Colonic mucosa (tissue), 4 donors: ENCODE data around the gene NCOA3. TPM values are rescaled to one million over a fixed set of nuclear protein-coding genes. Genes with fewer than 3 reads are reported as not detected.

ENCODE experiments used
- DNase-seq: peaks from one replicate; pipeline ENCODE4 v3.0.0-alpha.2; 2020
- H3K27ac ChIP-seq: fragments of 200-600 bp; one replicate; pipeline ENCODE4 v1.8.0; 2021
- H3K27me3 ChIP-seq: fragments of 200-600 bp; one replicate; pipeline ENCODE4 v1.8.0; 2021
- H3K36me3 ChIP-seq: fragments of 200-600 bp; one replicate; pipeline ENCODE4 v1.8.0; 2021
- H3K4me1 ChIP-seq: fragments of 200-600 bp; one replicate; pipeline ENCODE4 v1.8.0; 2021; ENCODE audit warnings: mild to moderate bottlenecking
- H3K4me3 ChIP-seq: fragments of 200-600 bp; one replicate; pipeline ENCODE4 v1.8.0; 2021
- H3K9ac ChIP-seq, 2 donors: one replicate each; pipeline ENCODE4 v1.7.0; 2013; ENCODE audit warnings: control low read depth in 2 of 2, low read depth in 2 of 2, low read length in 2 of 2
- H3K9me3 ChIP-seq: fragments of 200-600 bp; one replicate; pipeline ENCODE4 v1.8.0; 2021
- CTCF ChIP-seq: fragments of 200-600 bp; IDR thresholded peaks from one replicate; pipeline ENCODE4 v1.8.0; 2022; ENCODE audit warnings: antibody characterized with exemption, mild to moderate bottlenecking
- intact Hi-C: fragments of 100-400 bp; cut with DNase I; formaldehyde crosslinking; loops from one replicate; pipeline ENCODE4 v1.14.1; 2022
- total RNA-seq, 2 donors: library from RNA; stranded (reverse); fragmentation: NEBNext Ultra II Directional in 1 of 2; extraction: Animal tissue kit (Norgen Biotek cat#: 25700) in 1 of 2; gene quantifications; one replicate each; pipeline ENCODE4 v1.2.1, GENCODE V29; 2021
- donor health status: healthy.
- donor health status: DM: no; HTN: no; CAD: no.
- donor health status: DM: no; HTN: no; CAD: no.

The NCOA3 gene
- total RNA-seq, 2 donors from 2014 or later, result 17.1 to 24.2 TPM

GRCh38 chr20:47484303-47484702, 17.4 kb upstream of the NCOA3 start:
- H3K36me3 ChIP-seq, result no peaks in the 10 kb centered on the region
- intact Hi-C loops, result no loop called here
- no peak for DNase-seq
- H3K9me3 ChIP-seq, result no peaks in the 10 kb centered on the region
- no peak overlapping the region for H3K9ac ChIP-seq
- H3K4me1 ChIP-seq, result no peaks in the 10 kb centered on the region
- no peaks in the 10 kb centered on the region for H3K27me3 ChIP-seq
- no peak overlapping the region for H3K27ac ChIP-seq
- H3K4me3 ChIP-seq, result no peak overlapping the region
- TF ChIP-seq CTCF, result no peak

GRCh38 chr20:47487175-47487917, 14.3 kb upstream of the NCOA3 start:
- Histone ChIP-seq H3K27ac (no peak overlapping the region), H3K27me3 (no peaks in the 10 kb centered on the region), H3K9me3 (no peaks in the 10 kb centered on the region), H3K36me3 (no peaks in the 10 kb centered on the region), H3K9ac (no peak overlapping the region), H3K4me3 (no peak overlapping the region), H3K4me1 (no peaks in the 10 kb centered on the region)
- no peak for TF ChIP-seq CTCF
- no peak for DNase-seq
- intact Hi-C loops, result no loop called here

GRCh38 chr20:47489448-47489872, 12.2 kb upstream of the NCOA3 start:
- no peak for TF ChIP-seq CTCF
- Histone ChIP-seq H3K4me3 (no peak overlapping the region), H3K27me3 (no peaks in the 10 kb centered on the region), H3K9me3 (no peaks in the 10 kb centered on the region), H3K4me1 (peaks cover 14% of the 10 kb centered on the region), H3K36me3 (no peaks in the 10 kb centered on the region), H3K27ac (no peak overlapping the region), H3K9ac (no peak overlapping the region)
- intact Hi-C loops, result no loop called here
- no peak for DNase-seq

GRCh38 chr20:47490795-47491194, 10.9 kb upstream of the NCOA3 start:
- no peak overlapping the region for H3K9ac ChIP-seq
- no peak for TF ChIP-seq CTCF
- no peaks in the 10 kb centered on the region for H3K9me3 ChIP-seq
- DNase-seq, result no peak
- H3K4me1 ChIP-seq, result peaks cover 14% of the 10 kb centered on the region
- no peak overlapping the region for H3K27ac ChIP-seq
- H3K36me3 ChIP-seq, result no peaks in the 10 kb centered on the region
- no peaks in the 10 kb centered on the region for H3K27me3 ChIP-seq
- H3K4me3 ChIP-seq, result no peak overlapping the region
- intact Hi-C loops, result no loop called here

- H3K27ac ChIP-seq, result peak overlapping the region; percentile 57
- TF ChIP-seq CTCF, result no peak
- peaks cover 14% of the 10 kb centered on the region for H3K4me1 ChIP-seq
- no peaks in the 10 kb centered on the region for H3K27me3 ChIP-seq
- H3K9me3 ChIP-seq, result no peaks in the 10 kb centered on the region
- no peak overlapping the region for H3K4me3 ChIP-seq
- no peaks in the 10 kb centered on the region for H3K36me3 ChIP-seq
- H3K9ac ChIP-seq, result no peak overlapping the region
- DNase-seq, result no peak
- intact Hi-C loops, result no loop called here
Observed at GRCh38 chr20:47492284-47492683, 9.4 kb upstream of the NCOA3 start.
